H1 (cell line): ENCODE data around the gene NR1I3. TPM values are rescaled to one million over a fixed set of nuclear protein-coding genes. Genes with fewer than 3 reads are reported as not detected.

ENCODE experiments used
- CTCF ChIA-PET: fragments of 300-600 bp; sonication (Branson Sonifier 250); formaldehyde crosslinking; loops from one replicate; lab custom pipeline; 2021; ENCODE audit not compliant: partially characterized antibody; lab: Charles Lee
- POLR2A ChIA-PET: fragments of 300-600 bp; sonication (Branson Sonifier 250); formaldehyde crosslinking; loops from one replicate; lab custom pipeline; 2021; ENCODE audit warnings: inconsistent platforms; ENCODE audit not compliant: partially characterized antibody; lab: Charles Lee
- DNase-seq, 2 experiments: peaks; one replicate each; pipeline versions ENCODE4 v3.0.0 to v3.0.0-alpha.2; 2010 to 2022; ENCODE audit warnings: low spot score in 2 of 2, low read depth in 1 of 2, mixed read lengths in 1 of 2
- FAIRE-seq: peaks from 2 replicates; lab custom pipeline; 2011; peaks lifted over from hg19 to GRCh38; lab: Jason Lieb, UNC
- H2AFZ ChIP-seq: 2 replicates; pipeline ENCODE4 v1.8.1; 2012; ENCODE audit warnings: low read length, inconsistent platforms
- H2AK5ac ChIP-seq: 2 replicates; pipeline ENCODE4 v1.6.1; 2013; ENCODE audit warnings: low read depth, low read length
- H2BK120ac ChIP-seq: replicated peaks from 2 replicates; pipeline ENCODE3; 2013; ENCODE audit warnings: low read depth, low read length, inconsistent platforms
- H2BK12ac ChIP-seq: 2 replicates; pipeline ENCODE4 v1.6.1; 2013; ENCODE audit warnings: low read depth, low read length
- H2BK15ac ChIP-seq: 2 replicates; pipeline ENCODE4 v1.6.1; 2013; ENCODE audit warnings: low read length
- H2BK20ac ChIP-seq: 2 replicates; pipeline ENCODE4 v1.6.1; 2013; ENCODE audit warnings: low read length
- H2BK5ac ChIP-seq: 2 replicates; pipeline ENCODE4 v1.6.1; 2013; ENCODE audit warnings: low read depth, low read length
- H3K14ac ChIP-seq: 2 replicates; pipeline ENCODE4 v1.6.1; 2013; ENCODE audit warnings: inconsistent platforms; ENCODE audit not compliant: insufficient read length
- H3K18ac ChIP-seq: 2 replicates; pipeline ENCODE4 v1.6.1; 2013; ENCODE audit warnings: low read length; ENCODE audit errors: extremely low read depth
- H3K23ac ChIP-seq: 2 replicates; pipeline ENCODE4 v1.6.1; 2013; ENCODE audit warnings: inconsistent platforms; ENCODE audit not compliant: insufficient read length
- H3K23me2 ChIP-seq: 2 replicates; pipeline ENCODE4 v1.6.1; 2013; ENCODE audit warnings: low read depth, low read length
- H3K27ac ChIP-seq: 2 replicates; pipeline ENCODE4 v1.6.1; 2011; ENCODE audit warnings: low read depth, low read length, inconsistent platforms
- H3K27me3 ChIP-seq, 4 experiments: replicated peaks in 1 of 4; 1 replicate in 1 of 4; 2 replicates in 3 of 4; pipeline versions ENCODE4 v1.6.1 to v1.8.1; 2011 to 2013; ENCODE audit warnings: low read length in 3 of 4, mild to moderate bottlenecking in 3 of 4, inconsistent platforms in 2 of 4, mixed read lengths in 2 of 4, moderate library complexity in 1 of 4; ENCODE audit not compliant: control insufficient read depth in 3 of 4, insufficient read depth in 3 of 4; ENCODE audit errors: extremely low read depth in 1 of 4
- H3K36me3 ChIP-seq, 4 experiments: 2 replicates each; pipeline versions ENCODE4 v1.6.1 to v1.8.1; 2011 to 2013; ENCODE audit warnings: mild to moderate bottlenecking in 4 of 4, low read length in 3 of 4, moderate library complexity in 2 of 4, control low read depth in 1 of 4, inconsistent platforms in 1 of 4; ENCODE audit not compliant: insufficient read depth in 4 of 4, control insufficient read depth in 2 of 4
- H3K4ac ChIP-seq: replicated peaks from 2 replicates; pipeline ENCODE3; 2013; ENCODE audit warnings: low read length, low read depth, mixed read lengths, inconsistent platforms; ENCODE audit not compliant: insufficient read length
- H3K4me1 ChIP-seq, 4 experiments: replicated peaks in 1 of 4; 1 replicate in 1 of 4; 2 replicates in 3 of 4; pipeline versions ENCODE4 v1.6.1 to v1.8.1; 2011 to 2013; ENCODE audit warnings: low read length in 3 of 4, inconsistent platforms in 2 of 4, mixed read lengths in 1 of 4; ENCODE audit not compliant: insufficient read depth in 4 of 4, control insufficient read depth in 3 of 4
- H3K4me2 ChIP-seq, 2 experiments: 2 replicates each; pipeline versions ENCODE4 v1.6.1 to v1.8.1; 2011 to 2013; ENCODE audit warnings: low read depth in 2 of 2, low read length in 2 of 2, control low read depth in 1 of 2, inconsistent platforms in 1 of 2, mild to moderate bottlenecking in 1 of 2; ENCODE audit not compliant: insufficient read depth in 1 of 2
- H3K4me3 ChIP-seq, 4 experiments: fragments of 200-600, 300-600 bp in 1 of 4; sonication (generic), shearing (Covaris generic), sonication (Bioruptor Twin) in 1 of 4; 2 replicates each; pipeline versions ENCODE4 v1.5.1 to v1.8.1; 2011 to 2016; ENCODE audit warnings: low read length in 4 of 4, low read depth in 3 of 4, control low read depth in 2 of 4, inconsistent platforms in 2 of 4, mild to moderate bottlenecking in 2 of 4, mixed read lengths in 1 of 4, moderate library complexity in 1 of 4; ENCODE audit not compliant: insufficient read depth in 2 of 4; ENCODE audit errors: extremely low read depth in 1 of 4
- H3K56ac ChIP-seq: replicated peaks from 2 replicates; pipeline ENCODE3; 2013; ENCODE audit warnings: low read depth, mild to moderate bottlenecking, mixed read lengths, low read length, inconsistent platforms; ENCODE audit not compliant: insufficient read length
- H3K79me1 ChIP-seq: 2 replicates; pipeline ENCODE4 v1.6.1; 2013; ENCODE audit warnings: low read depth, low read length, control low read depth
- H3K79me2 ChIP-seq, 2 experiments: 2 replicates each; pipeline versions ENCODE4 v1.6.1 to v1.8.1; 2012 to 2013; ENCODE audit warnings: low read length in 2 of 2, mild to moderate bottlenecking in 2 of 2, inconsistent platforms in 1 of 2; ENCODE audit not compliant: insufficient read depth in 2 of 2, control insufficient read depth in 1 of 2
- H3K9ac ChIP-seq, 4 experiments: replicated peaks in 1 of 4; 1 replicate in 1 of 4; 2 replicates in 3 of 4; pipeline versions ENCODE4 v1.6.1 to v1.8.1; 2011 to 2013; ENCODE audit warnings: low read depth in 3 of 4, low read length in 3 of 4, control low read depth in 2 of 4, mild to moderate bottlenecking in 2 of 4, moderate library complexity in 2 of 4, inconsistent platforms in 1 of 4; ENCODE audit errors: extremely low read depth in 1 of 4
- H3K9me3 ChIP-seq, 2 experiments: 2 replicates each; pipeline versions ENCODE4 v1.6.1 to v1.8.1; 2012 to 2013; ENCODE audit warnings: mild to moderate bottlenecking in 2 of 2, moderate library complexity in 2 of 2, control low read depth in 1 of 2, inconsistent platforms in 1 of 2, low read depth in 1 of 2, low read length in 1 of 2, mixed read lengths in 1 of 2; ENCODE audit not compliant: insufficient read depth in 2 of 2
- H4K20me1 ChIP-seq, 2 experiments: replicated peaks in 1 of 2; 2 replicates each; pipeline versions ENCODE3 to v1.8.1; 2011 to 2013; ENCODE audit warnings: inconsistent platforms in 2 of 2, low read length in 2 of 2, mild to moderate bottlenecking in 1 of 2; ENCODE audit not compliant: insufficient read depth in 2 of 2, control insufficient read depth in 1 of 2
- H4K5ac ChIP-seq: 2 replicates; pipeline ENCODE4 v1.6.1; 2013; ENCODE audit warnings: low read length, low read depth, mixed read lengths, inconsistent platforms; ENCODE audit not compliant: insufficient read length
- H4K8ac ChIP-seq: 2 replicates; pipeline ENCODE4 v1.8.0; 2013; ENCODE audit warnings: mild to moderate bottlenecking, moderate library complexity, low read length, inconsistent platforms; ENCODE audit not compliant: insufficient read depth; ENCODE audit errors: extremely low read depth
- H4K91ac ChIP-seq: replicated peaks from 2 replicates; pipeline ENCODE3; 2013; ENCODE audit warnings: low read length, mixed read lengths, inconsistent platforms; ENCODE audit not compliant: insufficient read length
- BACH1 ChIP-seq: IDR thresholded peaks from 2 replicates; pipeline ENCODE4 v1.6.1; 2012; ENCODE audit warnings: low read length, improper control_type of control experiment
- BCL11A ChIP-seq, 2 experiments: IDR thresholded peaks; one replicate each; pipeline ENCODE4 v1.6.1; 2011; ENCODE audit warnings: low read depth in 2 of 2, low read length in 2 of 2, mild to moderate bottlenecking in 2 of 2
- CEBPB ChIP-seq: IDR thresholded peaks from 2 replicates; pipeline ENCODE4 v1.6.1; 2012; ENCODE audit warnings: low read depth, low read length
- CREB1 ChIP-seq: IDR thresholded peaks from 2 replicates; pipeline ENCODE4 v1.6.1; 2012; ENCODE audit warnings: inconsistent platforms
- JUN ChIP-seq: IDR thresholded peaks from 2 replicates; pipeline ENCODE4 v1.6.1; 2011; ENCODE audit warnings: low read depth, mild to moderate bottlenecking, improper control_type of control experiment, low read length
- NRF1 ChIP-seq: IDR thresholded peaks from 2 replicates; pipeline ENCODE4 v1.6.1; 2011; ENCODE audit warnings: mild to moderate bottlenecking, low read depth, low read length, improper control_type of control experiment
- PHF8 ChIP-seq: fragments of 200-600 bp; sonication (generic); conservative IDR thresholded peaks from 2 replicates; pipeline ENCODE4 v1.7.1; 2012; ENCODE audit warnings: low read depth, mild to moderate bottlenecking, inconsistent platforms, low read length, moderate library complexity
- POLR2A ChIP-seq, 2 experiments: IDR thresholded peaks; 1 replicate in 1 of 2; 2 replicates in 1 of 2; pipeline ENCODE4 v1.6.1; 2011; ENCODE audit warnings: low read depth in 2 of 2, low read length in 2 of 2, mild to moderate bottlenecking in 2 of 2; ENCODE audit errors: control extremely low read depth in 1 of 2
- RFX5 ChIP-seq: IDR thresholded peaks from 2 replicates; pipeline ENCODE4 v1.6.1; 2011; ENCODE audit warnings: low read depth, low read length, improper control_type of control experiment, borderline replicate concordance
- RXRA ChIP-seq: IDR thresholded peaks from 2 replicates; pipeline ENCODE4 v1.6.1; 2011; ENCODE audit warnings: low read depth, mild to moderate bottlenecking, low read length, moderate library complexity; ENCODE audit not compliant: insufficient read depth
- SIN3A ChIP-seq, 2 experiments: IDR thresholded peaks in 1 of 2; conservative IDR thresholded peaks in 1 of 2; 2 replicates each; pipeline ENCODE4 v1.6.1; 2011 to 2012; ENCODE audit warnings: low read length in 2 of 2, improper control_type of control experiment in 1 of 2, low read depth in 1 of 2, mild to moderate bottlenecking in 1 of 2
- SP4 ChIP-seq: IDR thresholded peaks from 2 replicates; pipeline ENCODE4 v1.6.1; 2012; ENCODE audit warnings: low read length, inconsistent platforms
- TAF1 ChIP-seq: IDR thresholded peaks from 2 replicates; pipeline ENCODE4 v1.6.1; 2011; ENCODE audit warnings: mild to moderate bottlenecking, low read depth, low read length
- TAF7 ChIP-seq: optimal IDR thresholded peaks from 2 replicates; pipeline ENCODE3; 2011; ENCODE audit warnings: low read depth, mild to moderate bottlenecking, inconsistent platforms, low read length, moderate library complexity, borderline replicate concordance
- TEAD4 ChIP-seq: IDR thresholded peaks from 2 replicates; pipeline ENCODE4 v1.6.1; 2012; ENCODE audit warnings: low read depth, low read length, inconsistent platforms, mixed read lengths
- YY1 ChIP-seq: IDR thresholded peaks from 2 replicates; pipeline ENCODE4 v1.6.1; 2011; ENCODE audit warnings: low read depth, mild to moderate bottlenecking, low read length
- WGBS, 2 experiments: shearing (Covaris generic) in 1 of 2; methylation state at CpG; one replicate each; pipeline versions ENCODE4 v1.1.6 to v1.1.7; 2013 to 2015; ENCODE audit warnings: low lambda C conversion rate in 2 of 2, mixed read lengths in 2 of 2, inconsistent platforms in 1 of 2, low coverage in 1 of 2, missing lambda C conversion rate in 1 of 2; ENCODE audit not compliant: insufficient replicate concordance in 2 of 2, insufficient coverage in 1 of 2, insufficient read length in 1 of 2; ENCODE audit errors: extremely low coverage in 1 of 2, missing lambda C conversion rate in 1 of 2; 5-methylcytosine and 5-hydroxymethylcytosine counted together
- polyA plus RNA-seq, 7 experiments: library from polyadenylated mRNA; depleted of rRNA in 3 of 7; stranded (reverse) in 5 of 7; unstranded in 2 of 7; fragments of >200 nt in 5 of 7; fragments of 200-250 nt in 2 of 7; gene quantifications; 1 replicate in 5 of 7; 2 replicates in 1 of 7; 4 replicates in 1 of 7; pipeline versions ENCODE4 v1.2.1 to v1.2.3, GENCODE V29; 2011 to 2013; ENCODE audit warnings: missing spikeins in 2 of 7, mixed read lengths in 2 of 7
- total RNA-seq: library from RNA; stranded (reverse); fragmentation: NEBNext Ultra II Directional; extraction: Animal tissue kit (Norgen Biotek cat#: 25700); gene quantifications from 2 replicates; pipeline ENCODE4 v1.2.1, GENCODE V29; 2021

Gene NR1I3
- total and polyA plus RNA-seq, 2 of the 8 experiments (the other 6 are each of a cell fraction or from before 2014, with no cell fraction given): not detected

- no peak overlapping the region for H3K56ac ChIP-seq
- no peak for DNase-seq
- no peaks in the 10 kb centered on the region for H4K20me1 ChIP-seq
- H2BK20ac ChIP-seq: no peak overlapping the region
- H3K79me2 ChIP-seq: no peaks in the 10 kb centered on the region
- H3K79me1 ChIP-seq: no peaks in the 10 kb centered on the region
- CTCF ChIA-PET: interaction anchor here (0.7 to 23.7 kb wide), 19 partner anchors 11 to 207 kb away, joined by 3 to 427 read pairs (median 18); partner anchors contain the start of genes ADAMTS4, F11R, FCER1G and NDUFS2
- no peak overlapping the region for H4K8ac ChIP-seq
- no peak overlapping the region for H2AK5ac ChIP-seq
- no peak overlapping the region for H2BK15ac ChIP-seq
- H3K36me3 ChIP-seq: peaks cover 0 to 10% (median 8%) of the 10 kb centered on the region in 4 experiments; a peak in 5 of 8 replicates
- no peaks in the 10 kb centered on the region for H3K9me3 ChIP-seq
- H3K4ac ChIP-seq: no peak overlapping the region
- H3K4me3 ChIP-seq: no peak overlapping the region
- H2BK120ac ChIP-seq: no peak overlapping the region
- peaks cover 2 to 6% (median 4%) of the 10 kb centered on the region in 4 experiments for H3K4me1 ChIP-seq
- POLR2A ChIA-PET: interaction anchor here (0.6 to 0.9 kb wide), 2 partner anchors 78 to 146 kb away, joined by 3 to 4 read pairs; no protein-coding TSS in a partner anchor
- no peak overlapping the region for H4K5ac ChIP-seq
- H2AFZ ChIP-seq: no peak overlapping the region
- no peak overlapping the region for H3K27ac ChIP-seq
- peaks cover 8% of the 10 kb centered on the region for H3K23me2 ChIP-seq
- H3K18ac ChIP-seq: no peak overlapping the region
- no peak overlapping the region for H2BK12ac ChIP-seq
- FAIRE-seq: no peak
- 97% methylated on average over 7 of the region's 7 CpGs; no CpG with 5 or more reads in 1 of the 2 experiments for WGBS, 2 experiments
- no peak overlapping the region; a peak in 1 of 4 replicates for H3K4me2 ChIP-seq
- no peak overlapping the region for H3K23ac ChIP-seq
- no peak overlapping the region for H4K91ac ChIP-seq
- no peak overlapping the region for H3K9ac ChIP-seq
- H2BK5ac ChIP-seq: no peak overlapping the region
- H3K27me3 ChIP-seq: no peaks in the 10 kb centered on the region
- H3K14ac ChIP-seq: no peak overlapping the region
- TF ChIP-seq NRF1 (no peak), SP4 (no peak), BACH1 (no peak), YY1 (no peak), CREB1 (no peak), PHF8 (no peak), TAF1 (no peak), CEBPB (no peak), TEAD4 (no peak), RFX5 (no peak), TAF7 (no peak), JUN (no peak), POLR2A (IDR thresholded peaks at IDR 0.05; ENCODE audit: control extremely low read depth in 1 of 2, low read depth in 2 of 2, low read length in 2 of 2) (no peak), SIN3A (conservative IDR thresholded peaks at IDR 0.05 in 1 of 2, IDR thresholded peaks at IDR 0.05 in 1 of 2; ENCODE audit: low read depth in 1 of 2, low read length in 2 of 2) (no peak), RXRA (no peak), BCL11A (IDR thresholded peaks at IDR 0.05; ENCODE audit: low read depth in 2 of 2, low read length in 2 of 2) (no peak)
These were observed 10.0 kb downstream of the NR1I3 start for GRCh38 chr1:161228032-161228431.
